ENCODE results near the gene SLC2A2. TPM values are rescaled to one million over a fixed set of nuclear protein-coding genes. Genes with fewer than 3 reads are reported as not detected.
"Not testable (repeated sequence)": the region's sequence is repeated elsewhere in the genome, so short reads cannot be mapped to it uniquely, and the experiment has no call there.

The SLC2A2 gene
- total and polyA plus RNA-seq, 8 donors = 0.59 to 5.9 (median 2.7) TPM

GRCh38 chr3:170975283-170976189, 51.0 kb downstream of the SLC2A2 start:
- peaks cover 3 to 12% (median 7%) of the 10 kb centered on the region in 3 donors for H3K4me1 ChIP-seq
- FAIRE-seq = no peak
- TF ChIP-seq CTCF (IDR thresholded peaks at IDR 0.05) = no peak
- H3K27me3 ChIP-seq = no peaks in the 10 kb centered on the region
- H3K27ac ChIP-seq = no peak overlapping the region
- WGBS, 2 donors = 91 to 96% methylated on average over 16 of the region's 16 CpGs
- H3K9me3 ChIP-seq = no peaks in the 10 kb centered on the region
- ATAC-seq = no peak
- H3K36me3 ChIP-seq = no peaks in the 10 kb centered on the region
- intact Hi-C loops (cut with DNase I) = no loop called here
- no peak for DNase-seq
- H3K4me3 ChIP-seq = no peak overlapping the region

- H3K4me3 ChIP-seq = no peak overlapping the region
- 78 to 88% methylated on average over 9 of the region's 9 CpGs for WGBS, 2 donors
- peaks cover 3 to 12% (median 7%) of the 10 kb centered on the region in 3 donors for H3K4me1 ChIP-seq
- no peak for TF ChIP-seq CTCF (IDR thresholded peaks at IDR 0.05)
- no peak for DNase-seq
- H3K36me3 ChIP-seq = no peaks in the 10 kb centered on the region
- intact Hi-C loops (cut with DNase I) = no loop called here
- H3K27ac ChIP-seq = no peak overlapping the region
- no peaks in the 10 kb centered on the region for H3K27me3 ChIP-seq
- FAIRE-seq = no peak
- no peaks in the 10 kb centered on the region for H3K9me3 ChIP-seq
- ATAC-seq = no peak
Observed at GRCh38 chr3:170974872-170975271, 51.6 kb downstream of the SLC2A2 start.

GRCh38 chr3:170972917-170973316, 53.6 kb downstream of the SLC2A2 start:
- intact Hi-C loops (cut with DNase I); FAIRE-seq; H3K4me3 ChIP-seq; DNase-seq; H3K27me3 ChIP-seq; H3K27ac ChIP-seq; H3K36me3 ChIP-seq; H3K4me1 ChIP-seq; ATAC-seq; H3K9me3 ChIP-seq: not testable (repeated sequence)

GRCh38 chr3:170967126-170967525, 59.4 kb downstream of the SLC2A2 start:
- Histone ChIP-seq H3K27me3 (no peaks in the 10 kb centered on the region), H3K36me3 (no peaks in the 10 kb centered on the region), H3K9me3 (no peaks in the 10 kb centered on the region), H3K27ac (no peak overlapping the region), H3K4me3 (no peak overlapping the region), H3K4me1 (no peaks in the 10 kb centered on the region)
- intact Hi-C loops (cut with DNase I) = loop anchor here in 1 of 3 donors (10.0 kb wide), 1 partner anchor 598 kb away; no protein-coding TSS in a partner anchor
- no peak for DNase-seq
- no peak for FAIRE-seq
- no peak for ATAC-seq
- 28 to 31% methylated on average over 1 of the region's 1 CpG for WGBS, 2 donors
- TF ChIP-seq CTCF (IDR thresholded peaks at IDR 0.05) = no peak

- no peak for TF ChIP-seq CTCF (IDR thresholded peaks at IDR 0.05)
- Histone ChIP-seq H3K36me3 (no peaks in the 10 kb centered on the region), H3K27ac (no peak overlapping the region), H3K27me3 (no peaks in the 10 kb centered on the region), H3K4me1 (no peaks in the 10 kb centered on the region), H3K9me3 (no peaks in the 10 kb centered on the region), H3K4me3 (no peak overlapping the region)
- intact Hi-C loops (cut with DNase I) = loop anchor here in 1 of 3 donors (10.0 kb wide), 1 partner anchor 598 kb away; no protein-coding TSS in a partner anchor
- peak in 1 of 4 donors; percentile 45 for ATAC-seq
- WGBS, 2 donors = 34 to 45% methylated on average over 1 of the region's 1 CpG
- FAIRE-seq = no peak
- DNase-seq = no peak
Observed at GRCh38 chr3:170966495-170966894, 60.0 kb downstream of the SLC2A2 start.

All from pancreas (tissue), 10 donors.